ENCODE data around the gene CNMD.
"Not testable (repeated sequence)": the region's sequence is repeated elsewhere in the genome, so short reads cannot be mapped to it uniquely, and the experiment has no call there.

The CNMD gene

GRCh38 chr13:52713894-52714293 is 25.7 kb downstream of the CNMD start:
- TF ChIP-seq CTCF (IDR thresholded peaks at IDR 0.05; ENCODE audit: low read depth, low read length) = no peak
- DNase-seq = no peak
- Histone ChIP-seq H3K4me3 (ENCODE audit: low read depth, low read length) (no peak overlapping the region), H3K27me3 (ENCODE audit: insufficient read depth, low read depth, severe bottlenecking) (no peaks in the 10 kb centered on the region), H3K27ac (no peak overlapping the region), H3K36me3 (no peaks in the 10 kb centered on the region), H3K9me3 (ENCODE audit: severe bottlenecking) (no peaks in the 10 kb centered on the region)

DNA sequence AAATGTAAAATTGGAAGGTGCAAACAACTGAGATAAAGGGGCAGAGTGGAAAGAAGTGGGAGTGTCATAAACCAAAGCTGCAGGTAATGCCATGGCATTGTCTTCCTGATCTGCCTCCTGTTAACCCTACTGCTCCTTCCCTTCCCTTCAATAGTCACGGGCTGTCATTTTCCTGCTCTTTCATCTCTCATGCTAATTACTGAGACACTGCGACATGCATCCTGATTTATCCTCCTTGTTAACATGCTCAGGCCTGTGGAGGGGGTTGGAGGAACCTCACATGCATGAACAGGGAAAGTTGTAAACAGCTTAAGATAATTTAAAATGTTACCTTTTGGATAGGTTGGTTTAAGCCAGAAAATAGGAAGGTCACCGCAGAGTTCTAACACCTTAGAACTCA is 27.2 kb downstream of the CNMD start:
- Histone ChIP-seq H3K27ac (no peak overlapping the region), H3K4me3 (ENCODE audit: low read depth, low read length) (no peak overlapping the region), H3K36me3 (no peaks in the 10 kb centered on the region), H3K9me3 (ENCODE audit: severe bottlenecking) (no peaks in the 10 kb centered on the region), H3K27me3 (ENCODE audit: insufficient read depth, low read depth, severe bottlenecking) (no peaks in the 10 kb centered on the region)
- TF ChIP-seq CTCF (IDR thresholded peaks at IDR 0.05; ENCODE audit: low read depth, low read length) = no peak
- DNase-seq = no peak

- Histone ChIP-seq H3K27ac (no peak overlapping the region), H3K27me3 (ENCODE audit: insufficient read depth, low read depth, severe bottlenecking) (no peaks in the 10 kb centered on the region), H3K9me3 (ENCODE audit: severe bottlenecking) (no peaks in the 10 kb centered on the region), H3K4me3 (ENCODE audit: low read depth, low read length) (no peak overlapping the region), H3K36me3 (no peaks in the 10 kb centered on the region)
- no peak for DNase-seq
- no peak for TF ChIP-seq CTCF (IDR thresholded peaks at IDR 0.05; ENCODE audit: low read depth, low read length)
Measured at GRCh38 chr13:52711286-52711685, 28.3 kb downstream of the CNMD start.

DNA sequence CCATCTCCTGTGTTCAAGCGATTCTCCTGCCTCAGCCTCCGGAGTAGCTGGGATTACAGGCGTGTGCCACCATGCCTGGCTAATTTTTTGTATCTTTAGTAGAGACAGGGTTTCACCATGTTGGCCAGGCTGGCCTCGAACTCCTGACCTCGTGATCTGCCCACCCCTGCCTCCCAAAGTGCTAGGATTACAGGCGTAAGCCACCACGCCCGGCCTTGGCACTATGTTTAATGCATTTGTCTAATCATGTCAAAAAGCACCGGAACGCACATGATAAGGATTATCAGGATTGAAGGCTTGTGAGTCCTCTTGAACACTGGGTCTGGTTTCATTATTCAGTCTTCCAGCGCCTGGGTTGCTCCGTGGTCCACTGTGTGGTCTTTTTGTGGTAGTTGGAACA is 31.4 kb downstream of the CNMD start:
- not testable (repeated sequence) for H3K27me3 ChIP-seq (ENCODE audit: insufficient read depth, low read depth, severe bottlenecking); H3K9me3 ChIP-seq (ENCODE audit: severe bottlenecking); H3K27ac ChIP-seq; H3K4me3 ChIP-seq (ENCODE audit: low read depth, low read length); H3K36me3 ChIP-seq
- DNase-seq = peak; percentile 16

DNA sequence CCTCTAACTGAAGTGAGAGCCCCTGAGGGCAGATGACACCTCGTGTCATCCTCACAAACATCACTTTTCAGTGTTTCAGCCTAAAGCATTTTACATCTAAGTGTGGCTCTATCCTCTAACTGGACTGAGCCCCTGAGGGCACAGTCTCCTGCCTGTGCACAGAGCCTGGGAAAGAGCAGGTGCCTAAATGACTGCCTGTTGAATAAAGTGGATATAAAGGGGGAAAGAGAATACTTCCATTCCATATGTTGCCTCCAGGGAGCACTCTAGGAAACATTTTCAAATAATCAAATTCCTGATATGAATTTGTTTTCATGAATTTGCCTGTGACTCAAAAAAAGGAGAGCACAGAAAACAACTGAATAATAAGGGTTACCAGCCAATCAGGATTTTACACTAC is 32.2 kb downstream of the CNMD start:
- H3K27ac ChIP-seq = no peak overlapping the region
- no peaks in the 10 kb centered on the region for H3K27me3 ChIP-seq (ENCODE audit: insufficient read depth, low read depth, severe bottlenecking)
- DNase-seq = no peak
- no peak for TF ChIP-seq CTCF (IDR thresholded peaks at IDR 0.05; ENCODE audit: low read depth, low read length)
- H3K36me3 ChIP-seq = no peaks in the 10 kb centered on the region
- H3K9me3 ChIP-seq (ENCODE audit: severe bottlenecking) = no peaks in the 10 kb centered on the region
- no peak overlapping the region for H3K4me3 ChIP-seq (ENCODE audit: low read depth, low read length)

DNA sequence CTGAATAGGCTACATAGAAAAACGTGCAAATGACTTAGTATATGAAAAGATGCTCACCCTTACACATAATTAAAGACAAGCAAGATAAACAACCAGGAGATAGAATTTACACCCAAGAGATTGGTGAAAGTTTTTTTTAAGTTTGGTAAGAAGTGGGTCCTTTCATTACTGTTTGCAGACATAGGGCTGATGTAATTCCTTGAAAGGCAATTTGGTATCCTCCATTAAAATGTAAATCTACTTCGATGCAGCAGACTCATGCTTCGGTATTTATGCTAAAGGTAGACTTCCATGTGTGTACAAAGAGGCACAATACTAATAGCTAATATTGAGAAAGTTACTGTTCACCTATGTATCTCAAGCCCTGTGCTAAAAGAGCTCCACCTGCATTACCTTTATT is 33.5 kb downstream of the CNMD start:
- TF ChIP-seq CTCF (IDR thresholded peaks at IDR 0.05; ENCODE audit: low read depth, low read length) = no peak
- Histone ChIP-seq H3K4me3 (ENCODE audit: low read depth, low read length) (no peak overlapping the region), H3K27ac (no peak overlapping the region), H3K27me3 (ENCODE audit: insufficient read depth, low read depth, severe bottlenecking) (no peaks in the 10 kb centered on the region), H3K9me3 (ENCODE audit: severe bottlenecking) (no peaks in the 10 kb centered on the region), H3K36me3 (no peaks in the 10 kb centered on the region)
- DNase-seq = no peak
